ENCODE results near the gene RSPH3. TPM values are rescaled to one million over a fixed set of nuclear protein-coding genes. Genes with fewer than 3 reads are reported as not detected.
"Not testable (repeated sequence)": the region's sequence is repeated elsewhere in the genome, so short reads cannot be mapped to it uniquely, and the experiment has no call there.

Gene RSPH3, protein sequence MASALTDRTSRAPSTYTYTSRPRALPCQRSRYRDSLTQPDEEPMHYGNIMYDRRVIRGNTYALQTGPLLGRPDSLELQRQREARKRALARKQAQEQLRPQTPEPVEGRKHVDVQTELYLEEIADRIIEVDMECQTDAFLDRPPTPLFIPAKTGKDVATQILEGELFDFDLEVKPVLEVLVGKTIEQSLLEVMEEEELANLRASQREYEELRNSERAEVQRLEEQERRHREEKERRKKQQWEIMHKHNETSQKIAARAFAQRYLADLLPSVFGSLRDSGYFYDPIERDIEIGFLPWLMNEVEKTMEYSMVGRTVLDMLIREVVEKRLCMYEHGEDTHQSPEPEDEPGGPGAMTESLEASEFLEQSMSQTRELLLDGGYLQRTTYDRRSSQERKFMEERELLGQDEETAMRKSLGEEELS
- total RNA-seq: 1.8 and 2.3 TPM in 2 replicates

GRCh38 chr6:158999666-159000403 is at the start of gene RSPH3:
RSPH3 (minus strand) TSS chr6:159000202; CDS start chr6:158999550, 652 bp downstream.
- intact Hi-C loops (cut with micrococcal nuclease): loop anchor here (1.0 to 5.0 kb wide), 8 partner anchors 8 to 793 kb away; partner anchors contain the start of genes DYNLT1 and WTAP

DNA sequence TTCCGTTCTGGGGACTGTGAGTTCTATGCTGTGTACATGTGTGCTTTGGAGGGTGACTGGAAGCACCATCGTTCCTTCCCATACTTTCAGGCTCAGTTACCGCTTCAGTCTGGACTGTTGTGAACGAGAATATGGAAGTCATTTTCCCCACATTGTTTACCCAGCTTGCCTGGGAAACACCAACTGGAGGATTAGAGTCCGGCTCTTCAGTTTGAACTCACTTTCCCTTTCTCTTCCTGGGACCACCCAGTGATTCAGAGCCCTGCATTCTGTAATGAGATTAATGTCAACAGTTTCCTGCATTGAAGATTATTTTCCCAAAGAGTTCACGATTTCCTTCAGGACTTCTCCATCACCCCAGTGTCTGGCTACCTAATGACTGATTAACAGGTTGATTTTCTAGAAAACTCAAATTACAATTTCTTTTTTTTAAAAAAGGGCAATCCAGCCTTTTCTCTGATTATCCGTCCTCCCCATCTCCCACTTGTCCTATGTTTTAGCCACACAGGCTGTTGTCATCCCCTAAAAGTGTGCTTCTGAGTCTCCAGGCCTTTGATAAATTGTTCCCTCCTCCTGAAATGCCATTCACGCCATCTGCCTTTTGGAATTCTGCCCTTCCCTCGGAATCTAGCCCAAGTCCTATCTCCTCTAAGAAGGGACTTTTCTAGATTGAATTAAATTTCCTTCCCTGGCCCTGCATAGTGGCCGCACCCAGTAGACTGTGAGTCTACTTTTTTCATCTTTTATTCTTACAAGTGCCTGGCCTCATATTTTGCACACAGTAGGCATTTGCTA is 48.1 kb upstream of the RSPH3 start:
- intact Hi-C loops (cut with micrococcal nuclease): loop anchor here (10.0 kb wide), 3 partner anchors 647 to 927 kb away; partner anchors contain the start of genes SOD2 and WTAP

DNA sequence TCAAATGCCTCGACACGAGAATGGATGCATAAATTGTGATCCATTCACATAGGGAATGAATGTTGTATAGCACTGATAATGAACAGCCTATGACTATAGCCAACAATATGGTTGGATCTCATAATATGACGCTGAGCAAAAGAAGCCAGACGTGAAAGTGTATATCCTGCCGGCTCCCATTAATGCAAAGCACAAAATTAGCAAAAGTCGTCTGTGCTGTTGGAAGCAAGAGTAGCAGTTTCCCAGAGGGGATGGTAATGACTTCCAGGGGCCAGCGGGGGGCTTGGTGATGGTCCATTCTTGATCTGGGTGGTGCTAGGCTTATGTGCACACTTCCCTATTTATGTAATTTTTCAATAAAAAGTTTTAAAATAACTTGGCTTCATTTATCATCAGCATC is 45.8 kb upstream of the RSPH3 start:
- intact Hi-C loops (cut with micrococcal nuclease): loop anchor here (1.0 to 10.0 kb wide), 6 partner anchors 16 to 929 kb away; partner anchors contain the start of genes MRPL18, SOD2 and WTAP

DNA sequence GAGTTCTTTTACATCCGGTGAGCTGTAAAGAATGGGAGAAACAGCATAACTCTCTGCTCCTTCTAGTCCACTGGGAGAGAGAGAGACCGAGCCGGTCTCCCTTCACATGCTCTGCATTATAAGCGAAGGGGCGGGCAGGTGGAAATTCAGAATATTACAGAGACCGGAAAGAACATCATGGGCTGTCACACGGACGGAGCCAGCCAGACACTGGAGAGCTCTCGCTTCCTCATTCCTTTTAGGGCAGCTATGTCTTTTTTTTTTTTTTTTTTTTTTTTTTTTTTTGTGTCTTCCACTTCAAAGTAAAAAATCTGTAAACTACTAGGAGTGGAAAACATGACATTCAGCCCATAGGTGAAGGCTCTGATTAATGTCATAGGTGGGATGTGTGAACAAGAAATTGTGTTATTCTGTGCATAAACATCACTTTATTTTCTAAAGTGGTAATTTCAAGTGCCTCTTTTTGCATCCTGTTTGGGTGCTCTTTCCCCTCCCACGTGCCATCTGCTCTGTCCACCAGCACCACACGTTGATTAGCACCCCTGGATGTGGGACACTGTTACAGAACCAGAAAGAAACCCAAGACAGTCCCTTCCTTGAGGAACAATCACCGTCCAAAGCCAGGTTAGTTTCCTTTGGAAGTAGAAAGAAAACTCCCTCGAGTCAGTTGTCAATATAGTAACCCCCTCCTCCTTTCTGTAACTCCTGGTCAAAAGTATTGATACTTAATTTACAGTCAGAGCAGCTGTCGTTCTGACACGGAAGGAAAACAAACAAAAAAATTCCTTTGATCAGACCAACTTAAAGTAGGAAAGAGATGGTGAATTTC is 45.1 kb upstream of the RSPH3 start, which contains the start of gene TAGAP:
Gene TAGAP, minus strand, starts transcription at position 93 of the 829 bp plus-strand sequence. CDS start 845 bp downstream, outside the sequence.
- intact Hi-C loops (cut with micrococcal nuclease): loop anchor here (1.0 to 10.0 kb wide), 7 partner anchors 17 to 1283 kb away; partner anchors contain the start of genes MRPL18, SOD2 and WTAP

- intact Hi-C loops (cut with micrococcal nuclease): loop anchor here (1.0 to 10.0 kb wide), 6 partner anchors 226 to 1282 kb away; partner anchors contain the start of genes SOD2 and WTAP
These were observed 43.9 kb upstream of the RSPH3 start for GRCh38 chr6:159043947-159044346.

DNA sequence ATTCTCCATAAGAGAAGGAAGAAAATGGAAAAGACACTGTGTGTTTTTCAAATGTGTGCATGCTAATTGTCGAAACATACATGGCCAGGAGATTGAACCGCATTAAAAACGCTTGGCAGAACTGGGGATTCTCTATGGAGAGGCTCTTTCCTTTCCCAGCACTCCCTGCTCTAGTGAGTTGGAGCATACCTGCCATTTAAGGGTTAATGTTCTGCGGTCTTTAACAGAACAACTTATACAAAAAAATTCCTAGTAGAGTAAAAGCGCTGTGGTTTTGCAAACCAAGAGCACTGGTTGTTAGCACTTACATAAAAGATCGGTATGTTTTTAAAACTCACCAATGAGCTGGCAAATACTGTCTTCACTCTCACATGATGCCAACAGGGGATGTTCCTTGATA is 43.2 kb upstream of the RSPH3 start:
- intact Hi-C loops (cut with micrococcal nuclease): loop anchor here (1.0 to 10.0 kb wide), 6 partner anchors 225 to 1281 kb away; partner anchors contain the start of genes SOD2 and WTAP

GRCh38 chr6:159042826-159043181 is 42.8 kb upstream of the RSPH3 start:
- intact Hi-C loops (cut with micrococcal nuclease): loop anchor here (1.0 to 10.0 kb wide), 17 partner anchors 25 to 1663 kb away; partner anchors contain the start of genes SOD2 and WTAP

DNA sequence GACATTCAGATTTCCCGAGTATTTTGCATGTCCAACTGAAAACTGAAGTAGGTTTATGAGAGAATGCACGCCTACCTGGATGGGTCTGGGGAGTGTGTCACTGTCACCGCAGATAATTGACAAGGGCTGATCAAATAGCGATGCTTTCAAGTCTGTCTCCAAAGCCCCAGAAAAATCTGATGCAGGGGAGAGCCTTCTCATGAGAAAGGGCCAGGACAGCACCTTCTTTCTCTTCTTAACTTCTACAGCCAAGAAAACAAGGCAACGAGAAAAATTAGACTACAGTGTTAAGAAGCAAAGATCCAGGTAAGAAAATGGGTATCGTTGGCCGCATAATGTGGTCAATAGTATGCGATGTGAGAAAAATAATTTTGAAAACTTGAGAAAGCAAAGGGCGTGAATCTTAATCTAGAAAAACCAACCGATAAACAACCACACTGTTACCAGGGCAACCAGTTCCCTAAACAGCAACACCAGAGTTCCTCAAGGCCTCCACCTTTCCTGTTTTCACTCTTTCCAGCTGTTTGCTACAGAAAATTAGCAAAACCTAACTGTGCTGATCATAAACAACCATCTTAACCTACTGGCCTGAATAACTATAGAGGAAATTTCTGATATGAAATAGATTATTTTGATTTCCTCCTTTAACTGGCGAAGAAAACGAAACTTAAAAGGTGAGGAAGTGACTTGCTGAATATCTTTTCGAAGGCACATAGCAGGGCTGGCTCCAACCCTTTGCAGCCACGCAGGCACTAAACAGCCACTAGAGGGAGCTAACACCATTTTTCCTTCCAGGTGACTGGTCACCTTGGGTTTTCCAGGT is 42.2 kb upstream of the RSPH3 start:
- intact Hi-C loops (cut with micrococcal nuclease): loop anchor here (1.0 to 10.0 kb wide), 16 partner anchors 24 to 1662 kb away; partner anchors contain the start of genes SOD2 and WTAP

DNA sequence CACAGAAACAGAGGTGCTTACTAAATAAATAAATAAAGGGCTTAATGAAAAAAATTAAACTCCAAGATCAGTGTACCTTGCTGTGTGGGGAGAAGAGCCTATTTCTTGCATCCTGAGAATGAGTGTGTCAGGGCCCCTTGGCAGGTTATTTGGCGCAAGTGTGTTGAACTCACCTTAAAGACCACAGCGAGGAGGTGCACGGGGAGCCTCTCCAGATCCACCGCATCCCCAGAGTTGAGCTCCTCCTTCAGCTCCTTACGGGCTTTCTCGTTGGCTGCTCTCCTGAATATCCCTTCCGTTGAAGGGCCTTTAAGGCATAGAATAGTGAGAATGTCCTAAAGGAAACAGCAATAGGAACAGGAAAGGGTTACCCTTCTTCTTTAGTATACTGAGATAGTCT is 41.2 kb upstream of the RSPH3 start:
- intact Hi-C loops (cut with micrococcal nuclease): loop anchor here (5.0 to 10.0 kb wide), 4 partner anchors 654 to 1279 kb away; partner anchors contain the start of genes SOD2 and WTAP

DNA sequence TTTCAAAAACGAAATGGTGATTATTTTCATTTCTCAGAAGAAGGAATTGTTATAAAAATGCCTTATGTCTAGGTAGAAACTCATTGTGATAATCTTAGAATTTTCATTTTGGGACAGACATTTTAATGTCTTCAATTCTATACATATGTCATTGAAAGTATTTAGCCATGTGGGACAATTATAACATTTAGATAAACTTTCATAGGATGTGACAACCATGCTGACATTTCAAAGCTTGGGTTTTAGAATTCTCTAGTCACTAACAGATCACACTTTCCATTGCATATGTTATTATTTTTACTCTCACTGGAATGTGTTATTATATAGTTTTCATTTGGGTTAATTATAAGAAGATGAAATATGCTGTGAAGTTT is 39.9 kb upstream of the RSPH3 start:
- intact Hi-C loops (cut with micrococcal nuclease): loop anchor here (5.0 to 10.0 kb wide), 4 partner anchors 655 to 1278 kb away; partner anchors contain the start of genes SOD2 and WTAP

GRCh38 chr6:159038914-159039884 is 39.2 kb upstream of the RSPH3 start:
- intact Hi-C loops (cut with micrococcal nuclease): no loop called here

DNA sequence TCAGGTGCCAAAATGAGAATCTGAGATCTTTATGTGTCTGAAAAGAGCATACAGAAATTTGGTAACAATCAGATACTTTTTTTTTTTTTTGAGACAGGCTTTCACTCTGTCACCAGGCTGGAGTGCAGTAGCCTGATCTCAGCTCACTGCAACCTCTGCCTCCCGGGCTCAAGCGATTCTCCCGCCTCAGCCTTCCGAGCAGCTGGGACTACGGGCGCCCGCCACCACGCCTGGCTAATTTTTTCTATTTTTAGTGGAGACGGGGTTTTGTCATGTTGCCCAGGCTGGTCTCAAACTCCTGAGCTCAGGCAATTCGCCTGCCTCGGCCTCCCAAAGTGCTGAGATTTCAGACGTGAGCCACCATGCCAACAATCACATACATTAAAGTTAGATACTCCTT is 38.3 kb upstream of the RSPH3 start:
- intact Hi-C loops (cut with micrococcal nuclease): not testable (repeated sequence)

GRCh38 chr6:159037756-159038290 is 37.8 kb upstream of the RSPH3 start:
- intact Hi-C loops (cut with micrococcal nuclease): no loop called here

- intact Hi-C loops (cut with micrococcal nuclease): no loop called here
These were observed 36.7 kb upstream of the RSPH3 start for GRCh38 chr6:159036673-159037072.

GRCh38 chr6:159035891-159036290 is 35.9 kb upstream of the RSPH3 start:
- intact Hi-C loops (cut with micrococcal nuclease): no loop called here

DNA sequence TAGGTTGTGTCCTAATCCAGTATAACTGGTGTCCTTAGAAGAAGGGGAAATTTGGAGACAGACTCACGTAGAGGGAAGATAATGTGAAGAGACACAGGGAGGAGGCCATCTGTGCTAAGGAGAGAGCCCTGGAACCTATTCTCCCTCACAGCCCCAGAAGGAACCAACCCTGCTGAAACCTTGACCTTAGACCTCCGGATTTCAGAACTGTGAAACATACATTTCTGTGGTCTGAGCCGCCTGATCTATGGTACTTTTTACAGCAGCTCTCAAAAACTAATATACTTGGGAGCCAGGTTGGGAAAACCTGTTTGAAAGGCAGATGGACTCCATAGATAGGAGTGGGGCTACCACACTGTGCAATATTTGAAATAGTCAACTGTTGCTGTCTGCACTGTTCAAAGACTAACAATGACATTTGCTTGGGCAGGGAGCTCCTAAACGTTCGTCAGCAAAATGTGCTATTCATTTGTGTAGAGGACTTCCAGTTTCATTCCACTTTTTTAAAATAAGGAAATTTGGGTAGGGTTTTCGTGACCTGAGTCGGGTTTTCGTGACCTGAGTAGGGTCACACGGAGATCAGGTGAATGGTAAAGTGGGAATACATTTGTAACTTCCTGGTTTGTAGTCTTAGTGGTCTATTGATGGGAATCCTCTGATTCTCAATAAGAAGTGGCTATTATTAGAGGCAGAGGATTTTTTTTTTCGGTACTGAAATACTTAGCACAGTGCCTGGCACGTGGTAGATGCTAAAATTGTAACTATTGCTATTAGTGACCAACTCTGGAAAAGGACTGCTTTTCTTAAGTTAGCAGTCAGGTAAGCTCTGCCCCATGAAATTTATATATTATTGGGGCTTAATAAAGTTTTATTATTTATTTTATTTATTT is 33.4 kb upstream of the RSPH3 start:
- intact Hi-C loops (cut with micrococcal nuclease): no loop called here

Measured in T-helper 1 cell treated with Interleukin-12 subunit alpha and Interleukin-12 subunit beta and Interleukin-4 antibody, amounts not matched to agents 30 ng/mL and 1 ng/mL, for 36 hours (primary cell).